Measurements from ENCODE around the gene HACE1. TPM values are rescaled to one million over a fixed set of nuclear protein-coding genes. Genes with fewer than 3 reads are reported as not detected.

Gene HACE1
- polyA plus RNA-seq, 1 experiment = 13.6 TPM

GRCh38 chr6:104729433-104729832 is 130.3 kb downstream of the HACE1 start:
- Histone ChIP-seq H3K9me3 (ENCODE audit: control insufficient read depth, insufficient read depth, low read length) (no peaks in the 10 kb centered on the region), H3K27ac (ENCODE audit: low read depth, low read length) (no peak overlapping the region), H3K4me3 (ENCODE audit: low read depth, low read length) (no peak overlapping the region), H3K27me3 (ENCODE audit: control insufficient read depth, insufficient read depth, low read length) (no peaks in the 10 kb centered on the region)
- POLR2A ChIA-PET = no interaction called here
- TF ChIP-seq CTCF (IDR thresholded peaks at IDR 0.05; ENCODE audit: low read depth, low read length) = no peak
- CTCF ChIA-PET = no interaction called here
- DNase-seq (ENCODE audit: low read depth, low spot score) = no peak

GRCh38 chr6:104728448-104728847 is 131.3 kb downstream of the HACE1 start:
- H3K9me3 ChIP-seq (ENCODE audit: control insufficient read depth, insufficient read depth, low read length) = no peaks in the 10 kb centered on the region
- peak; percentile 11 for DNase-seq (ENCODE audit: low read depth, low spot score)
- POLR2A ChIA-PET = no interaction called here
- CTCF ChIA-PET = no interaction called here
- H3K27ac ChIP-seq (ENCODE audit: low read depth, low read length) = no peak overlapping the region
- no peak for TF ChIP-seq CTCF (IDR thresholded peaks at IDR 0.05; ENCODE audit: low read depth, low read length)
- no peak overlapping the region for H3K4me3 ChIP-seq (ENCODE audit: low read depth, low read length)
- no peaks in the 10 kb centered on the region for H3K27me3 ChIP-seq (ENCODE audit: control insufficient read depth, insufficient read depth, low read length)

- ChIA-PET POLR2A (no interaction called here), CTCF (no interaction called here)
- TF ChIP-seq CTCF (IDR thresholded peaks at IDR 0.05; ENCODE audit: low read depth, low read length) = no peak
- Histone ChIP-seq H3K9me3 (ENCODE audit: control insufficient read depth, insufficient read depth, low read length) (no peaks in the 10 kb centered on the region), H3K27me3 (ENCODE audit: control insufficient read depth, insufficient read depth, low read length) (no peaks in the 10 kb centered on the region), H3K27ac (ENCODE audit: low read depth, low read length) (no peak overlapping the region), H3K4me3 (ENCODE audit: low read depth, low read length) (no peak overlapping the region)
- DNase-seq (ENCODE audit: low read depth, low spot score) = no peak
Measured at GRCh38 chr6:104718672-104719071, 141.0 kb downstream of the HACE1 start.

- no peaks in the 10 kb centered on the region for H3K27me3 ChIP-seq (ENCODE audit: control insufficient read depth, insufficient read depth, low read length)
- ChIA-PET POLR2A (no interaction called here), CTCF (no interaction called here)
- TF ChIP-seq CTCF (IDR thresholded peaks at IDR 0.05; ENCODE audit: low read depth, low read length) = no peak
- no peaks in the 10 kb centered on the region for H3K9me3 ChIP-seq (ENCODE audit: control insufficient read depth, insufficient read depth, low read length)
- DNase-seq (ENCODE audit: low read depth, low spot score) = no peak
- no peak overlapping the region for H3K4me3 ChIP-seq (ENCODE audit: low read depth, low read length)
- no peak overlapping the region for H3K27ac ChIP-seq (ENCODE audit: low read depth, low read length)
Measured at GRCh38 chr6:104716858-104717257, 142.9 kb downstream of the HACE1 start.

- H3K4me3 ChIP-seq (ENCODE audit: low read depth, low read length) = no peak overlapping the region
- no peaks in the 10 kb centered on the region for H3K9me3 ChIP-seq (ENCODE audit: control insufficient read depth, insufficient read depth, low read length)
- no peaks in the 10 kb centered on the region for H3K27me3 ChIP-seq (ENCODE audit: control insufficient read depth, insufficient read depth, low read length)
- no peak for TF ChIP-seq CTCF (IDR thresholded peaks at IDR 0.05; ENCODE audit: low read depth, low read length)
- no peak for DNase-seq (ENCODE audit: low read depth, low spot score)
- ChIA-PET POLR2A (no interaction called here), CTCF (interaction anchor here (0.8 kb wide), 1 partner anchor 19 kb away, joined by 4 read pairs; no protein-coding TSS in a partner anchor)
- no peak overlapping the region for H3K27ac ChIP-seq (ENCODE audit: low read depth, low read length)
Measured at GRCh38 chr6:104714796-104715195, 144.9 kb downstream of the HACE1 start.
